HuH-7 (cell line): ENCODE data around the gene BMP8A.
"Not testable (repeated sequence)": the region's sequence is repeated elsewhere in the genome, so short reads cannot be mapped to it uniquely, and the experiment has no call there.

Experiments
- DNase-seq: peaks from one replicate; pipeline ENCODE4 v3.0.0; 2011; ENCODE audit warnings: low spot score

The BMP8A gene

GRCh38 chr1:39483276-39483675 lies 8.2 kb upstream of the BMP8A start:
- DNase-seq = no peak

DNA sequence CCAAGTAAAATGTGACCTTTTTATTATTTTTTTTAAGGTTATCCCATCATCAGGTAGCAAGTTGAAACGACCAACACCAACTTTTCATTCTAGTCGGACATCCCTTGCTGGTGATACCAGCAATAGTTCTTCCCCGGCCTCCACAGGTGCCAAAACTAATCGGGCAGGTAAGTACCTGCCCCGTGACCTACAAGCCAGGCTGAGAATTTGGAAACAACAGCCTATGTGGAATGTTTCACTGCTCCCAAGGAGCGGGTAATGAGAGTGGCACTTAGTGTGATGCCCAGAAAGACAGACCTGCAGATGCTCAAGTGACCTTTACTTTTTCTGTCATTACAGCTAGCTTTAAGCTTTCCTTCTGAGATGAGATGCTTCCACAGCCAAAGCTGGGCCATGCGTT lies 6.9 kb upstream of the BMP8A start:
- DNase-seq = no peak

- DNase-seq = no peak
Measured at GRCh38 chr1:39485046-39485803, 6.2 kb upstream of the BMP8A start.

DNA sequence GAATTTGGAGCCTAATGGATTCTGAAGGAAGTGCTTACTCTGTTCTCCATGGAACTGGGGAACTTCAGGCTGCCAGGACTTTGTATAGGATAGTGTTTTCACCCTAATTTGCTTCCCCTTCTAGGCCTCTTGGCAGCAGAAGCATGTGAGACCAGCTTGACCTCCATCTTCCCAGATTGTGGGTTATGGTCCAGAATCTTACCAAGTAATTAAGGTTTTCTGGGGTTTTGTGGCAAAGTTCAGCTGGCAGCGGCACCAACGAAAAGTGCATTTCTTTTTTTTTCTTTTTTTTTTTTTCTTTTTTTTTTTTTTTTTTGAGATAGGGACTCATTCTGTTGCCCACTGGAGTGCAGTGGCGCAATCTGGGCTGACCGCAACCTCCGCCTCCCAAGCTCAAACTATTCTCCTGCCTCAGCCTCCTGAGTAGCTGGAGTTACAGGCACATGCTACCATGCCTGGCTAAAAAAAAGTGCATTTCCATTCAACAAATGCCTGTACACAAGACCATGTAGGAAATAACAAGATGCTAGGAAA lies 3.4 kb upstream of the BMP8A start:
- DNase-seq = no peak

DNA sequence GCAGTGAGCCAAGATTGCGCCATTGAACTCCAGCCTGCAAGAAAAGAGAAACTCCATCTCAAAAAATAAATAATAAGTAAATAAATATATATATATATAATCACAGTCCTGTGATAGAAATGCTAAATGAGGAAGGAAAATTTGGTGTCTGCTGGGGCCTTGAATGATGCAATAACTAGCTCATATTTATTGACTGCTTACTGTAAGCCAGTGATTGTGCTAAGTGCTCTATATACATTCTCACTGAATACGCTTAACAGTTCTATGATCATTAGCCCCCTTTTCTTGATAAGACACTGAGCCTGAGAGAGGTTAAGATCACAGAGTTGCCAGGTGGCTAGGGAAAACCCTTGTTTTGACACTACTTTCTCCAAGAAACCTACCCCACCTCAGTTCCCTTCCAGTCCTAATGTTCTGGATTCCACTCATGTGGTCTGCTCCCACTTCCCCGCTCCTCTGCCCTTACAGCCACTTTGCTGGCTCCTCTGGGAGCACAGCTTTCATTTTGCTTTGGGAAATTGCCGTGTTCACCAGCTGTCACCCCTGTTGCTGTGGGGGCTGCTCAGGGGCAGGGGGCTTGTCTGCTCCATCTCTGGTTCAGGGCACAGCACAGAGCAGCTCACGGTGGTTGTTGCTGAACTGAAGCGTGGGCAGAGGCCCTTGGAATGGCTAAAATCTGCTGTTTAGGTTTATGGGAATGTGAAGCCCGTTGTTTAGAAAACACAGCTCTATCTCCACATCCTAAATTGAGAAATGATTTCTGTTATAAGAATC lies 2.5 kb upstream of the BMP8A start:
- DNase-seq = no peak

DNA sequence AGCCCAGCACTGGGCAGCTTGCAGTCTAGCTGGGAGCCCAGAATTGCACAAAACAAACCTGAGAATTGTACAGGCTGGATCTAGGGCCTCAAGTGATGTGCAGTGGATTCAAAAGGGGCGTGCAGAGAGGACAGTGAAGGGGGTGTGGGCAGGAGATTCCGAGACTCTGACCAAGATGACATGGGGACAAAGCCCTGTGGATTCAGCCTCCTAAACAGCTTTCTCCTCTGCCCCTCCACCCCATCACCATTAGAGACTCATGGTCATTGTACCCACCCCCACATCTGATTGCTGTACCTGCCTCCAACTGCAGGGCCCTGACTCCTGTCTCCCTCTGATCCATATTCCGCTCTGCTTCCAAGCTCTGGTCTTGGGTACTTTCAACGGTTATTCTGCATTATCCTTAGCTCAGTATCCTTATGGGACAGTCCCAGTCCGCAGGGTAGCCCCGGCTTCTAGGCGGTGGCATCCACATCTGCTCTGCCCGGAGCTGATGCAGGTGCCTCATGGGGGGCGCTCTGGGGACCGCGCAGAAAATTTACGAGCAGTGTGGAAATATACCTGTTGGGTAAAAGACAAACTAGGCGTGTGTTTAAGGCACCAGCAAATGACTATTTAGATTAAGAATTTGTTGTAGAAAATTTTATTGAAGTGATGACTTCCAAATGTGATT lies 1.7 kb upstream of the BMP8A start:
- no peak for DNase-seq

GRCh38 chr1:39490596-39491145 lies 765 bp upstream of the BMP8A start:
- no peak for DNase-seq

- DNase-seq = not testable (repeated sequence)
Measured at GRCh38 chr1:39492118-39493042, 944 bp downstream of the BMP8A start.

- not testable (repeated sequence) for DNase-seq
Measured at GRCh38 chr1:39493043-39493810, 1.8 kb downstream of the BMP8A start.

GRCh38 chr1:39494671-39495410 lies 3.4 kb downstream of the BMP8A start:
- DNase-seq = no peak

GRCh38 chr1:39496520-39496919 lies 5.1 kb downstream of the BMP8A start:
- not testable (repeated sequence) for DNase-seq

DNA sequence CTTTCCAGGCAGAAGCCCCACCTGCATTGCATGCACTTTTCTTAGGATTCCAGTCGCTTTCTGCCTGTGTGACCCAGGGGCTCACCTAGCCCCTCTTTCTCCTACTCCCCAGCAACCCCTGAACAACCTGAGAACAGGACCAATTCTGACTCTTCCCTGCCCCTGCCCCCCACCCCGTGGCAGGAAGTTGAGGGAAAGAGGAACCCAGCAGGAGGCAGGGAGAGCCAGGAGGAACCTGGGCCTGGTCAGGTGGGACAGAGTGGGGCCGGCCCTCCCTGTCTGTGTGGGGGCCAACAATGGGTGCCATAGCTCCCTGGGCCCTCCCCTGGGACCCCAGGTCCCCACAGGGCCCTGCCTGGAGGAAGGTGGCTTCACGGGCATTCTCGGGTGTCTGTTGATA lies 6.1 kb downstream of the BMP8A start:
- DNase-seq = no peak

DNA sequence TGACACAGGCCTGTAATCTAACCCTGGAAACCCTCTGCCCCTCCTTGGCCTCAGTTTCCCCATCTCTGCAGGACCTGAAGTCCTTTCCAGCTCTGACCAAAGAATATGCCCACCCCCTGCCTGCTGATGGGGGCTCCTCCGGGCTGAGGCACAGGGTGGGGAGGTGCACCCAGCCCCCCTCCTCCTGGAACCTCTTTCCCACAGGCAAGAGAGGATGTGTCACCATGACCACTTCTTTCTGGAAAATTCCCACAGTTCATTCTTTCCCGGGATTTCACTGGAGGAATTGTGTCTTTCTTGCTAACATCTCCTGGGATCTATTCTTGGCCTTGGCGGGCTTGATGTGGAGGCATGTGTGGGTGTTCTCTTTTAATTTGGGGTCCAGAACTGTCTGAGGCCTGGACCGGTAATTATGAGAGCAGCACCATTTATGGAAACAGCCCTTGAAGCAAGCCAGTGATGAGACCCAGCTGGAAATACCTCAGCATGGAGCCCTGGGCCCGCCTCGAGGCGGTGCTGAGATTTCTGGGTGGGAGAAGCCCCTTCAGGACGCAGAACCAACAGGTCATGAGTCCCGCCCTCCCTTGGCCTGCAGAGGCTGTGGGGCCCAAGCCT lies 6.8 kb downstream of the BMP8A start:
- DNase-seq = not testable (repeated sequence)

DNA sequence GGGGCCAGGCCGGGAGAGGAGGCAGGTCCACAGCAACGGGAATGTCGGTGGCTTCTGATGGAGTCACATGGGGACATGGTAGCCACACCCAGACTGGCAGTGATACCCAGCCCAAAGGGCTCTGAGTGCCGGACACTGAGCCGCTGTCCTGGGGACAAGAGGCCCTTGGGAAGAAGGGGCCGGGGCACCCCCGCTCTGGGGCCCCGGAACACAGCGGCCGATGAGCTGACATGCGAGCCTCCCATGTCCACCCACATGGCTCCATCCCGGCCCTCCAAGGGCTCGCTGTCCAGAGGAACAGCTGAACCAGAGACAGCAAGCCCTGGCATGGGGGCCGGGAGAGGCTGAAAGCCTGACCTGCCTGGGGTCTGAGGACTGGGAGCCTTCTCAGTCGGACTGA lies 7.4 kb downstream of the BMP8A start:
- DNase-seq = not testable (repeated sequence)

- no peak for DNase-seq
Measured at GRCh38 chr1:39499668-39500067, 8.2 kb downstream of the BMP8A start.

- DNase-seq = no peak
Measured at GRCh38 chr1:39500862-39501389, 9.5 kb downstream of the BMP8A start.

DNA sequence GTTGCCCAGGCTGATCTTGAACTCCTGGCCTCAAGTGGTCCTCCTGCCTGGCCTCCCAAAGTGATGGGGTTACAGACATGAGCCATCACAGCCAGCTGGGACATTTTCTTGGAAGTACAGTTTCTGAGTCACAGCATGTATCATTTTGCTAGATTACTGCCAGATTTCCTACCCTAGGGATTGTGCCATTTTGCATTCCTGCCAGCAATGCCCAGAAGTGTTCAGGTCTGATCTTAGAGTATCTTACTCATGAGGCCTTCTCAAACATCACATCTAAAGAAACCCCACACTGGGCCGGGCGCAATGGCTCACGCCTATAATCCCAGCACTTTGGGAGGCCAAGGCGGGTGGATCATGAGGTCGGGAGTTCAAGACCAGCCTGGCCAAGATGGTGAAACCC lies 10.2 kb downstream of the BMP8A start:
- DNase-seq = no peak

- not testable (repeated sequence) for DNase-seq
Measured at GRCh38 chr1:39504436-39504835, 13.0 kb downstream of the BMP8A start.

- no peak for DNase-seq
Measured at GRCh38 chr1:39505289-39505688, 13.9 kb downstream of the BMP8A start.
